ENCODE data around the gene RBP5. TPM values are rescaled to one million over a fixed set of nuclear protein-coding genes. Genes with fewer than 3 reads are reported as not detected.

The RBP5 gene
- total RNA-seq, 1 donor from 2014 or later: not detected

- peaks cover 2% of the 10 kb centered on the region for H3K36me3 Mint-ChIP-seq (ENCODE audit: low read depth)
- peaks cover 6% of the 10 kb centered on the region for H3K27me3 Mint-ChIP-seq (ENCODE audit: low read depth)
- H3K4me1 Mint-ChIP-seq (ENCODE audit: low read depth): peaks cover 10% of the 10 kb centered on the region
- DNase-seq (ENCODE audit: low spot score): peak; percentile 57
- TF ChIP-seq CTCF (IDR thresholded peaks at IDR 0.05): peak; percentile 94
- H3K4me3 Mint-ChIP-seq (ENCODE audit: unreplicated experiment): no peak overlapping the region
- H3K27ac Mint-ChIP-seq (ENCODE audit: unreplicated experiment): no peak overlapping the region
- H3K9me3 Mint-ChIP-seq (ENCODE audit: low read depth): no peaks in the 10 kb centered on the region
These were observed 15.3 kb downstream of the RBP5 start for GRCh38 chr12:7113389-7113871.

GRCh38 chr12:7112041-7112440, 16.6 kb downstream of the RBP5 start:
- Mint-ChIP-seq H3K27me3 (ENCODE audit: low read depth) (no peaks in the 10 kb centered on the region), H3K27ac (ENCODE audit: unreplicated experiment) (no peak overlapping the region), H3K4me3 (ENCODE audit: unreplicated experiment) (no peak overlapping the region), H3K36me3 (ENCODE audit: low read depth) (peaks cover 2% of the 10 kb centered on the region), H3K4me1 (ENCODE audit: low read depth) (peaks cover 19% of the 10 kb centered on the region), H3K9me3 (ENCODE audit: low read depth) (no peaks in the 10 kb centered on the region)
- no peak for TF ChIP-seq CTCF (IDR thresholded peaks at IDR 0.05)
- no peak for DNase-seq (ENCODE audit: low spot score)

GRCh38 chr12:7110661-7111060, 18.0 kb downstream of the RBP5 start:
- H3K27me3 Mint-ChIP-seq (ENCODE audit: low read depth): no peaks in the 10 kb centered on the region
- TF ChIP-seq CTCF (IDR thresholded peaks at IDR 0.05): no peak
- peaks cover 6% of the 10 kb centered on the region for H3K36me3 Mint-ChIP-seq (ENCODE audit: low read depth)
- H3K27ac Mint-ChIP-seq (ENCODE audit: unreplicated experiment): no peak overlapping the region
- peaks cover 9% of the 10 kb centered on the region for H3K9me3 Mint-ChIP-seq (ENCODE audit: low read depth)
- peaks cover 19% of the 10 kb centered on the region for H3K4me1 Mint-ChIP-seq (ENCODE audit: low read depth)
- peak; percentile 54 for DNase-seq (ENCODE audit: low spot score)
- no peak overlapping the region for H3K4me3 Mint-ChIP-seq (ENCODE audit: unreplicated experiment)

- Mint-ChIP-seq H3K4me3 (ENCODE audit: unreplicated experiment) (peak overlapping the region; percentile 80), H3K27me3 (ENCODE audit: low read depth) (no peaks in the 10 kb centered on the region), H3K27ac (ENCODE audit: unreplicated experiment) (peak overlapping the region; percentile 17), H3K4me1 (ENCODE audit: low read depth) (peaks cover 19% of the 10 kb centered on the region), H3K9me3 (ENCODE audit: low read depth) (peaks cover 11% of the 10 kb centered on the region), H3K36me3 (ENCODE audit: low read depth) (peaks cover 8% of the 10 kb centered on the region)
- peak; percentile 72 for DNase-seq (ENCODE audit: low spot score)
- peak; percentile 52 for TF ChIP-seq CTCF (IDR thresholded peaks at IDR 0.05)
These were observed 19.1 kb downstream of the RBP5 start for GRCh38 chr12:7109572-7109920.

- peak; percentile 68 for DNase-seq (ENCODE audit: low spot score)
- Mint-ChIP-seq H3K4me1 (ENCODE audit: low read depth) (peaks cover 19% of the 10 kb centered on the region), H3K36me3 (ENCODE audit: low read depth) (peaks cover 8% of the 10 kb centered on the region), H3K4me3 (ENCODE audit: unreplicated experiment) (peak within 1 kb of the TSS; percentile 88), H3K27ac (ENCODE audit: unreplicated experiment) (peak within 1 kb of the TSS; percentile 94), H3K27me3 (ENCODE audit: low read depth) (no peaks in the 10 kb centered on the region), H3K9me3 (ENCODE audit: low read depth) (peaks cover 11% of the 10 kb centered on the region)
- TF ChIP-seq CTCF (IDR thresholded peaks at IDR 0.05): peak; percentile 96
These were observed 19.7 kb downstream of the RBP5 start, which contains the start of gene C1RL for GRCh38 chr12:7108796-7109571. TSS of gene C1RL (minus strand) at chr12:7109214. CDS start at chr12:7109180, 34 bp downstream.
